HG03565 (cell line): ENCODE data around the gene CCDC60.

Experiments
- ATAC-seq: cut with Tn5 transposase; IDR thresholded peaks from one replicate; pipeline ENCODE4 v1.9.1; 2021; ENCODE audit warnings: mild to moderate bottlenecking, moderate library complexity; ENCODE audit not compliant: unreplicated experiment

The CCDC60 gene

DNA sequence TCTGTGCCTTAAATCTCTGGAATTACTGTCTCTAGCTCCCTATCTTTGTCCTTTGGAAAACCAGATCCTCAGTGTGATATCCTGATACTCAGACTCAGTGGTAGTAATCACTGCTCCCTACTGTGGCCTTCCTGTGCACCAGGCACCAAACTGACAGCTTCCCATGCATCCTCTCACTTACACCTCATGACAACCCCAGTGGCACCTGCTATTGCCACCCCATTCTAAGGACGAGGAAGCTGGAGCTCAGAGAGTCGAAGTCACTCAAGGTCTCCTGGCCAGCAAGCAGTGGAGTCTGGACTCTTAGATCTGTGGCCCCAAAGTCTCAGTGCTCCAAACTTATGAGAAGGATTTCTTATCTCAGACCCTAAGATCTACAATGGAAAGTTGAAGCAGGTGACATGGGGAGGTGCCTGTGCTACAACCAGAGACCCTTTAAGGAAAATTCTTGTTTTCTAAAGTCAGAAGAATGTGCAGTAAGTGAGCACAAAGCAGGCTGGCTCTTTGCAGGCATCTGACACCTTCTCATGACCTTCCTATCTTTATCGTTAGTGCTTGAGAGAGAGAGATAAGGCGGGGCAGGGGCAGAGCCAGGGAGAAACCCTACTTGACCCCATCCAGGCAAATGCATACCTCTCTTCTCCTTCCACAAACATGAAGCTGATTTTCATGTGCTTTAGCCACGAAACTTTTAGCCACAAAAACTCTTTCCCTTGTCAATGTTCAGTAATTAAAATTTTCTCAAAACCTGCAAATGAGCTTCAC lies 47.1 kb downstream of the CCDC60 start:
- ATAC-seq, result no peak

DNA sequence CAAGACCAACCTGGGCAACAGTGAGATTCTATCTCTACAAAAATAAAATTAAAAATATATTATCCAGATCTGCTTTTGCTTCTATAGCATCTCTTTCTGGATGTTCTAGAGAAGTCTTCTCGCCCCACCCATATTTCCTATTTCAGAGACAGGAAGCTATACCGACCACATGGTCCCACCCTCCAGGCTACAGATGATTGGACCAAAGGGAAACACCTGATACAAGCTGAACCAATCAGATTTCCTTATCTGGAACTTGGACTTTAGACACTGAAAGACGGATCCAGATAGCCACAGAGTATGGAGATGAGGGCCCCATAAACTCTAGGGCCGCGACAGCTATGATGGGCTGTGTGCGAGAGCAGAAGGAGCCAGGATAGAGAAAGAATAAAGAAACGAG lies 48.7 kb downstream of the CCDC60 start:
- ATAC-seq, result no peak

DNA sequence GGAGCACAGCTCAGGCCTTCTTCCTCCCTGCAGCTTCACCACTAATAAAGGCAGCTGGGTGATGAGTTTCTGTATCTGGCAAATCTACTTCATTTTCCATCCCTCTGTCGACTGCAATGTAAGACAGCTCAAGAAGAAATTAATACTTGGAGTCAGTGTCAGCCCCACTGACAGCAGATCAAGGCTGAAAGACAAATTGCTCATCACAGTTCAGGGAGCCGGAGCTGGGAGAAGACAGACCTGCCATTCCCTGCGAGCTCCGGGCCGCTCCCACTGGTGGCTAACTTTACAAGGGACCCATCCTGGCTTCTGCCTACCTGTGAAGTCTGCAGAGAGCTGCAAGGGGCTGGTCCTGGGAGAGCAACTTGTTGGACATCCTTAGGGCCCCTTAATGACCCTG lies 49.8 kb downstream of the CCDC60 start:
- ATAC-seq, result no peak

DNA sequence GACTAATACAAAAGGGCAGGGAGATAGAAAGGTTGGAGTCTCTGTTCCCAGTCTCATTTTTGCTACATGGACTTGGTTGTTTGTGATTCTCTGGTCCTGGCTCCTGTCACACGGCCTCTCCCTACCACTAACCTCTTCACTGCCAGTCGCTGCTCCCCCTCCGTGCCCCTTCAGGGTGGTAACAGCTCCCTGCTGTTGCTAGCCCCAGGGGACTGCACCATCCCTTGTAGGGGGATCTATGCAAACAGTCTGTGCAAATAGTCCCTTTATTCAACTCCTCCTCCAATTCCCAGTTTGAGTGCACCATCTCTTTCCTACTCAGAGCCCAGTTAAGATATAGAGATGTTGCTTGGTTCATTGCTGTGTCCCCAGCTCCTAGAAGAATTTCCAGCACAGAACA lies 51.1 kb downstream of the CCDC60 start:
- ATAC-seq, result no peak

DNA sequence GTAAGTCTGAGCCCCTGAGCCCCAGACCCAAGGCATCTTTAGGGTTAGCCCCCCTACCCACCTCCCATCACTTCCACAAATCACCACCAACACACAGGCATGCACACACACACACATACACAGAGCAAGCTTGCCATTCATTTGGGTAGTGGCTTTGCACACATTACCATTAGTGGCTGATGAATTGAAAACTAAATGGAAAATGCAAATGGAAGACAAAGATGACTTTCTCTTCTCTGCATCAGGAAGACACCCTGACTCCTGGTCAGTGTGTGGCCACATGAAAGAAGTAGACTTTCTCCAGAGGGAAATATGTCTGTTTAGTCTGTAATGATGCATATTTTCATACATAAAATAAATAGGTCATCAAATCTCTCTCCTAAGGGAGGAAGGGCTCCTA lies 55.2 kb downstream of the CCDC60 start:
- ATAC-seq, result no peak

DNA sequence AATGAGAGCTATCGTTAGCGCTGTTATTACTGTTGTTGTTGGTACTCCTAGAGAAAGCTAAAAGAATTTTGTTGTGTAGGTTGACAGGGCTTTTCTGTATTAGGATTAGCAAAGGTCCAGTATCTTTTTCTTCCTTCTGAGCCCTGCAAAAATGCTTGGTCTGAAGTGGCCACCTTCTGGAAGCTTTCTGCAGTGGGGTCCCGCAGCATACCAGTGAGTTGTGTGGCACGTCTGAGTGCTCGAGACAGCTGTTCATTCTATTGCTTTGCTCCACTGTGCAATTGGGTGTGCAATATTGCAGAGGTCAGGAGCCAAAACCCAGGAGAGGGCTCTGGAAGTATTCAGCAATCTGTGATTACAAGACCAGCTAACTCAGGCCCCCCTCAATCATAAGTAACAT lies 57.1 kb downstream of the CCDC60 start:
- no peak for ATAC-seq

DNA sequence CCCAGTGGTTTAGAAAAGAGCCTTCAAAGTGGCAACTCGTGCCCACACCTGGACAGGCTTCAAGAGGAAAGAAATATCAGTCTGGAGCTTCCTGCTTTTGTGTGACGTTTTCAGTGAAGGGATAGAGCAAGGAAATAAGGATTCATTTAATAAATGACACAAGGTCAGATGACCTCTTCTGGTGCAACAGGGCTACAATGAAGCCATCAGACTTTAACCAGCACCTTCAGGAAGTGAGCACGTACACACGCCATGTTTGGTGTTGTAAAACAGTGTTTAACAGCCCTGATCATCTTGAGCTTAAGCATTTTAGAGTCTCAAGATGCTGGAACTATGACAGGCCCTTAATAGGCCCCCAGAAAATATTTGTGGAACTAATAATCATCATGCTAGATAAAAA lies 59.1 kb downstream of the CCDC60 start:
- ATAC-seq, result no peak

DNA sequence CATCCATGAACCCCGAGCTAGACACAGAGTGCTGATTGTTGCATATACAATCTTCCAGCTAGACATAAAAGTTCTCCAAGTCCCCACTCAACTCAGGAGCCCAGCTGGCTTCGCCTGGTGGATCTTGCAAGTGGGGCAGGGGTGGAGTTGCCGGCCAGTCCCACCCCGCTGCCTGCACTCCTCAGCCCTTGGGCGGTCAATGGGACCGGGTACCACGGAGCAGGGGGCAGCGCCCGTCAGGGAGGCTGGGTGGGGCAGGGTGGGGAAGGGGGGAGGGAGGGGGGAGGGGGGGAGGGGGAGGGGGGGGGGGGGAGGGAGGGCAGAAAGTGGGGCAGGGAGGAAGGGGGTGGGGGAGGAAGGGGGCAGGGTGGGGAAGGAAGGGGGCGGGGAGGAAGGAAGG lies 63.0 kb downstream of the CCDC60 start:
- no peak for ATAC-seq

DNA sequence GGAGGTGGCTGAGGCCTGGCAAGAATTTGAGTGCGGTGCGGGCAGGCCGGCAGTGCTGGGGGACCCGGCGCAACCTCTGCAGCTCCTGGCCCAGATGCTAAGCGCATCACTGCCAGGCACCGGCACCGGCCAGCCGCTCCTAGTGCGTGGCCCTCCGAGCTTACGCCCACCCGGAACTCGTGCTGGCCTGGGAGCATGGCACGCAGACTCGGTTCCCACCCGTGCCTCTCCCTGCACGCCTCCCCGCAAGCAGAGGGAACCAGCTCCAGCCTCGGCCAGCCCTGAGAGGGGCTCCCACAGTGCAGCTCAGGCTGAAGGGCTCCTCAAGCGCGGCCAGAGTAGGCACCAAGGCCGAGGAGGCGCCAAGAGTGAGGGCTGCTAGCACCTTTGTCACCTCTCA lies 63.7 kb downstream of the CCDC60 start:
- no peak for ATAC-seq

DNA sequence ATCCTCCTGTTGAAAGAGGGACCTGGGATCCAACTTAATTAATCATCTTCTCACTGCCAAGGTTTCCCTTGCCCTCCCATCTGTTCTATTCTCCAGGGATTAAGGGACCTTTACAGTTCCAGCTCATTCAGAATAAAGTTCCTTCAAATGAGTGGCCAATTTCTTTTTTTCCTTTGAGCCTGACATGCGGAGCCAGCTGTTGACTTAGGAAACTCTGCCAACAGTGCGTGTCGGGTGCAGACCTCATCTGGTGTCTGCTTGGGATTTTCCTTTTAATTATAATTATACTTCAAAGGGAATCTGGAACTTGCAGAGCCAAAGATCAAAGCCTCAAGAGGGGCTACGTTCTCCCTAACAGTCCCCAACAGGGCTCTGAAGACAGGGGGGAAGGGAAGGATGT lies 64.8 kb downstream of the CCDC60 start:
- ATAC-seq, result no peak

DNA sequence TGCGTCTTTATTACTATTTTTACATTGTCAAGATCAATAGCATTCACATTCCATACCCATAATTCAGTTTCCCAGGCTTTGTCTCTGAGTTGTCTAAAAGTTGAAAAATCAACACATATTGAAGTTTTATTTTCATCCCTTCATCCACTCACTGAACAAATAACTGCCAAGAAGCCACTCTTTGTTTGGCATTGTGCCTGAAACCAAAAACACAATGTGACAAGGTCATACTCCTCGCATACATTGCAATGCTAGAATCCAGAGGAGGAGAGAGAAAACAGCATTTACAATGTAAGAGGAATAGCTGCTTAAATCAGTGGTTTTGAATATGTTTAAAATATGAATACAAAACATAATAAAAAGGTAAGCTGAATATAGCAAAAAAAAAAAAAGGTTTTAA lies 71.8 kb downstream of the CCDC60 start:
- no peak for ATAC-seq

DNA sequence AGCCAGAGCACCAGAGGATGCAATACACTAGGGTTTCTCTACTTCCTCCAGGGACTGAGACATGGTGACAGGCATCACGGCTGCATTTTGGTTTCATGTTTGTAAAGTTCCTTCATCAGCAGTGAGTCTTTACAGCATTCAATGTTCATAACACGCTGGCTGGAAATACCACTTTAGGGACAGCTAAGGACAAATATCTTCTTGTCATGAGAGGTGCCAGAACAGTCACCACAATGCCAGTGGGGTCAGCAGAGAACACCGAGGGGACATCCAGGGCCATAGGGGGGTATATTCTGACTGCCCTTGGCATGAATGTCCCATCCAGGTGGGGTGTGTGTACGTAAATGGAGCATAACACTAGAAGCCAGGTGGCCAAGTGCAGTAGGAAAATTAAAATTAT lies 72.3 kb downstream of the CCDC60 start:
- no peak for ATAC-seq

DNA sequence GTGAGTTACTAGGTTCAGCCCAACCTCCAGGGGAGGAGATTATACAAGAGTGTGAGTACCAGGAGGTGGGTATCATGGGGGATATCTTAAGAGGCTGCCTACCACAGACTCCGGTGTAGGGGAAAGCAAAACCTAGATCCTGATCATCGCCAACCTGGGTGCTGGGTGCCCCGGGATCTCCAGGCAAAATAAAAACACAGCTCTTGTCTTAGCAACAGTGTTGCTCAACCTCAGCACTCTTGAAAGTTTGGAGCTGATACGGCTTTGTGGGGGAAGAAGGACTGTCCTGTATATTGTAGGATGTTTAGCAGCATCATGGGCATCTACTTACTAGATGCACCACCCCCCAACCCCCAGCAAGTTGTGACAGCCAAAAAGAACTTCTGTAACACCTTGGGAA lies 74.5 kb downstream of the CCDC60 start:
- ATAC-seq, result no peak

DNA sequence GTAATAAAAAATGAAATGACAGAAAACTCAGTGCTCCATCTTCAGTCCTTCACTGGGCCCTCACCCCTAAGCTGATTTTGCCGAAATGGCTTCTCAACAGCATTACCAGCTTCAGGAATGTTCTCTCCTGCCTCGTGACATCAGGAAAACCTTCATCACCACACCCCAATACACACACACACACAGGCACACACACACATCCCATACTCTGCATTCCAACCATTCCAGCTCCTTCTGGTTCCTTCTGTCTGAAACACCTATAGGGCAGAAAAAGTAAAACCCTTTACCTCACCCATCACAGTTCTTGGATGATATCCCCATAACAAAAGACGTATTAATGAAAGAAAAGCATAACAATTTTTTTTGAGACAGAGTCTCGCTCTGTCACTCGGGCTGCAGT lies 75.9 kb downstream of the CCDC60 start:
- no peak for ATAC-seq

DNA sequence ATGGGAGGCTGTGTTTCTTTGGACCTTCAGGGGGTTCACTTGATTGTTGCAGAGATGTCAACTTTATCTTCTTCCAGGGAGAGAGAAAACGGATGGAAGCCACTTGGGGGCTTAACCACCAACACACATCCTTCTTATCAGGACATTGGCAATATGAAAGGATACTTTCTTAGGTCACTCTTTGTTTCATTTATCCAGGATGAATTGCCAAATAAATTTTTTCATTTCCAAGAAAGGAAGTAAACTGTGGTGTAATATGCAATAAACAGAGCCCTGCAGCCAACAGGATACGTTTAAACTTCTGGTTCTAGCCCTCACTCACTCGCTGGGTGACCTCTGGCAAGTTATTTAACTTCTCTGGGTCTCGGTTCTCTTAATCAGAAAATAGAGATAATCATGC lies 77.8 kb downstream of the CCDC60 start:
- ATAC-seq, result no peak

DNA sequence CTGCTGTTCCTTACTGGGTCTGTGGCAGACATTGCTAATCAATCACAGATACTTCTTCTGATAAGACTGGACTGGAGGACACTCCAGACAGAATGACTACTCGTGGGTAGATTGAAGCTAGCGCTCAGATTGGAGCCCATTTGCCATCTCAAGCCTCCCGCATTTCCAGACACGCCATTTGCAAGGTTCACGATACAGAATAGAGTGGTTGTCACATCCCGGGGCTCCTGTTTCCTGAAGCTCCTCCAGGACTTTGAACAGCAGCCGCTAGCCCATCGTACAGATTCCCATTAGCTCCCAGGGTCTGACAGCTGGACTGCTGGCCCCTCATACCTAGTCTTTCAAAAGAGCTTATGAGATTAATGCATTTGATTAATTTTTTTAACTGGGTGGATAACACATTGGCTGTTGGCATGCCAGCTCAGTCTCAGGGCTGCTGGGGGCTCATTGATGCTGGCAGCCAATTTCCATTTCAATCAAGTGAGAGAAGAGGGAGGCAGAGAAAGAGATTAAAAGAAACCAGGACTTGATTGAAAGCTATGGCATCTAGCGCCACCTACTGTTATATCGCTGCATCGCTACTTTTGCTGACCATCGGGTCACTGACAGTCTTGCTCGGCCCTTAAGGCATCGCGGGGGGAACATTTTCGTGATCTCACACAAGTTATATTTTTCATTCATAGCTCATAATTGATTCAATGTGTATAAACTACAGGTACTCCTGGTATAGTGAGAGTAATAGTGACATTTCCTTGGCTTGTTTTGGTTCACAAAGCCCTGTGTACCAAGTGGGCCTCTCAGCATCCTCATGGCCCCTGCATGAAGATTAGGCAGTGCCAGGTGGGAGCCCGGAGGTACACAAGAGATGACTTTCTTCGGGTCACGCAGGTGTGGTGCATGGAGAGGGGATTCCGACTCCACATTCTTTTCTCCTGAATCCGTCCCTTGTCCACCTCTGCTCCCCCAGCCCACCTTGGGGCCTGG lies 78.6 kb downstream of the CCDC60 start:
- ATAC-seq, result no peak

DNA sequence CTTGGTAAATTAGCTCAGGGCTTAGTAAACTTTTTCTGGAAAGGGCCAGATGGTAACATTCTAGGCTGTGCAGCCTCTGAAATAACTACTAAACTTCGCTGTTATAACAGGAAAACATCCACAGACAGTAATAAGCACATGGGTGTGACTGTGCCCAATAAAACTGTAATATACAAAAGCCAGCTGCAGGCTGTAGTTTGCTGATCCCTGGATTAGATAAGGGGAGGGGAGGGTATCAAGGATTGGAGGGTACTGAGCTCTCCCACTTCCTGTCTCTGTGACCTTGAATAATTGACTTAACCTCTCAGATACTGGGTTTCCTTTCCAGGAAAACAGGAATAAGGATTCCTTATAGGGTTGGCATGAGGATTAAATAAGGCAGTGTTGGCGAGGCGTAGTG lies 81.2 kb downstream of the CCDC60 start:
- no peak for ATAC-seq

DNA sequence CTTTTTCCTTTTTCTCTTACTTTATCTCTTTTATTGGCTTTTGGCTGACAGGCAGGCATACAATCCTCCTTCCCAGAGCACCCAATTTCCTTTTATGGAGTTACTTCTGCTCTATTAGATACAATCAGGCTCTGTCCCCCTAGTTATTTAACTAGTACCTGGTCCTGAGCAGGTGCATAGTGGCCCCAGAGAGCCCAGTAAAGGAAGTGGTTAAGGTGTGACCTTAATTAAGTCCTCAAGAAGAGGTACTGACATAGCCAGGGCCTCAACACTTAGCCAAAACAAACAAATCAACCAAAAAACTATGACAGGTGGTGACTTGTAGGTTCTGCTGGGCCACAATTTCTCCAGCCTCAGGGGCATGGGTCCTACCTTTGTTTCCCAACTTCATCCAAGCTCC lies 82.9 kb downstream of the CCDC60 start:
- no peak for ATAC-seq

DNA sequence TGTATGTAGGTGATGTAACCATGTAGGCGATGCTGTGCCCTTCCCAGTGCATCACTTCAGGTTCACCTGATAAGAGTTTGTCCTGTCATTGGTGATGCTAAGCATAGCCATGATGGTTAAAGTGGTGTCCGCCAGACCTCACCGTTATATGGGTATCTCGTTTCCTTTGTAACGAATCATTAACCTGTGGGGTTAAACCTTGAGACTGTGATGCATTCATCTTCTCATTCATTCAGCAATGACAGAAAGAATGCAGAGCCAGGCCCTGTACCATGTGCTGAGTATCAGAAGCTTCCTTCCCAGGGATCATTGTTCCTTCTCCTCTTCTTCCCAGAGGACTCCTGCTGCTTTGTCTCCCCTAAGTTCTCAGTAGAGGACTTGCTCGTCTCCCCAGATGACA lies 84.9 kb downstream of the CCDC60 start:
- ATAC-seq, result no peak

DNA sequence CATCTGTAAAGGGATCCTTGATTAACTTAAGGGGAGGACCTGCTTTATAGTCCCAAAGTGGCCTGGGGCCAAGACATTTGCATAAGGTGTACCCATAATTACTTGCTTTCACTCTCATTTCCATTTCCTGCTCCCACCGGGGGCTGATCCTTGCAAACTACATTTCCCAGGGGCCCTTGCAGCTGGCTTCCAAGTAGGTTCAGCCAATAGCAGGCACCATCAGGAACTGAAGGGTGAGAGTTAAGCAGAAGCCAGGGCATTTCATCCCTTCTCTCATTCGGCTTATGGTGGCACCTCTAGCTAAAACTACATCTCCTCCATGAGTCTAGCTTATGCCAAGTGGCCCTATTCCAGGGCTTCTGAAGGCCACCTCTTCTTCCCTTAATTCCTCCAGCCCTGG lies 88.8 kb downstream of the CCDC60 start:
- no peak for ATAC-seq

DNA sequence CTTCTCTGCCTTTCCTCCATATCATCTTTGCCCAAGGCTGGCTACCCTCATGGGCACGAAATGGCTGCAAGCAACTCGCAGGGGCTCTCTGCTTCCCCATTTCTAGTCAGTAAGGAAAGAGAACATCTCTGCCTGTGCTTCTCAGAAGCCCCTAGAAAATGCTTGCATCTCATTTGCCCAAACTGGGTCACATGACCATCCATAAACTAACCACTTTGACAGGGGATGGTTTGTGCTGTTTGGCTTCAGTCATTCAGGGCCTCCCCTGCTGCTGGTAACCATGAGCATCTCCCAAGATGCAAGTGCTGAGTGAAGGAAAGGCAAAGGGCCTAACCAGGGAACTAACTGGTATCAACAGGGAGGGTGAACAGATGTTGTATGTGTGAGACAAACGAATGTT lies 91.1 kb downstream of the CCDC60 start:
- ATAC-seq, result no peak

DNA sequence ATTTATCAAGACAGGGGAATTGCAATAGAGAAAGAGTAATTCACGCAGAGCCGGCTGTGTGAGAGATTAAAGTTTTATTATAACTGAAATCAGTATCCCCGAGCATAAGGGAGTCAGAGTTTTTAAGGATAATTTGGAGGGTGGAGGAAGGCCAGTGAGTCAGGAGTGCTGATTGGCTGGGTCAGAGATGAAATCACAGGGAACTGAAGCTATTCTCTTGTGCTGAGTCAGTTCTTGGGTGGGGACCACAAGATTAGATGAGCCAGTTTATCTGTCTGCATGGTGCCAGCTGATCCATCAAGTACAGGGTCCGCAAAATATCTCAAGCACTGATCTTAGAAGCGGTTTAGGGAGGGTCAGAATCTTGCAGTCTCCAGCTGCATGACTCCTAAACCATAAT lies 96.6 kb downstream of the CCDC60 start:
- ATAC-seq, result no peak
